GM12872 (cell line): ENCODE measurements around the gene KAT2B.

Experiments
- TF ChIP-seq, protein P1 (sequence below): IDR thresholded peaks from 3 replicates; pipeline ENCODE4 v1.5.1; 2011; ENCODE audit warnings: low read depth, mild to moderate bottlenecking, low read length, moderate library complexity; ENCODE audit not compliant: insufficient read depth

Gene KAT2B

DNA sequence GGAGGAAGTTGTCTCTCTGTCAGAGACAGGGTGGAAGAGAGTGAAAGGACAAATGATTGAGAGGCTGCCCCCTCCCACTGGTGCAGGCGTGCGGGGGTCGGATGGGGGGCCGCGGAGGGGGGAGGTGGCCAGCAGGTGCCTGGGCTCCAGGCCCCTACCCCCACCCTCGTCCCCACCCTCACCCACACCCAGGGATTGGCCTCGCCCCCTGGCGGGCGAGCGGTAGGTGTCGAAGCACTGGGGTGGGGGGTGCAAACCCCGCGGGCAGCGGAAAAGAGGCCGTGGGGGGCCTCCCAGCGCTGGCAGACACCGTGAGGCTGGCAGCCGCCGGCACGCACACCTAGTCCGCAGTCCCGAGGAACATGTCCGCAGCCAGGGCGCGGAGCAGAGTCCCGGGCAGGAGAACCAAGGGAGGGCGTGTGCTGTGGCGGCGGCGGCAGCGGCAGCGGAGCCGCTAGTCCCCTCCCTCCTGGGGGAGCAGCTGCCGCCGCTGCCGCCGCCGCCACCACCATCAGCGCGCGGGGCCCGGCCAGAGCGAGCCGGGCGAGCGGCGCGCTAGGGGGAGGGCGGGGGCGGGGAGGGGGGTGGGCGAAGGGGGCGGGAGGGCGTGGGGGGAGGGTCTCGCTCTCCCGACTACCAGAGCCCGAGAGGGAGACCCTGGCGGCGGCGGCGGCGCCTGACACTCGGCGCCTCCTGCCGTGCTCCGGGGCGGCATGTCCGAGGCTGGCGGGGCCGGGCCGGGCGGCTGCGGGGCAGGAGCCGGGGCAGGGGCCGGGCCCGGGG lies at the start of gene KAT2B:
Gene KAT2B, plus strand, starts transcription at position 682 of the 783 bp plus-strand sequence. Its CDS starts 32 bp downstream, at position 714.
- TF ChIP-seq, protein P1, sequence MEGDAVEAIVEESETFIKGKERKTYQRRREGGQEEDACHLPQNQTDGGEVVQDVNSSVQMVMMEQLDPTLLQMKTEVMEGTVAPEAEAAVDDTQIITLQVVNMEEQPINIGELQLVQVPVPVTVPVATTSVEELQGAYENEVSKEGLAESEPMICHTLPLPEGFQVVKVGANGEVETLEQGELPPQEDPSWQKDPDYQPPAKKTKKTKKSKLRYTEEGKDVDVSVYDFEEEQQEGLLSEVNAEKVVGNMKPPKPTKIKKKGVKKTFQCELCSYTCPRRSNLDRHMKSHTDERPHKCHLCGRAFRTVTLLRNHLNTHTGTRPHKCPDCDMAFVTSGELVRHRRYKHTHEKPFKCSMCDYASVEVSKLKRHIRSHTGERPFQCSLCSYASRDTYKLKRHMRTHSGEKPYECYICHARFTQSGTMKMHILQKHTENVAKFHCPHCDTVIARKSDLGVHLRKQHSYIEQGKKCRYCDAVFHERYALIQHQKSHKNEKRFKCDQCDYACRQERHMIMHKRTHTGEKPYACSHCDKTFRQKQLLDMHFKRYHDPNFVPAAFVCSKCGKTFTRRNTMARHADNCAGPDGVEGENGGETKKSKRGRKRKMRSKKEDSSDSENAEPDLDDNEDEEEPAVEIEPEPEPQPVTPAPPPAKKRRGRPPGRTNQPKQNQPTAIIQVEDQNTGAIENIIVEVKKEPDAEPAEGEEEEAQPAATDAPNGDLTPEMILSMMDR: peak; percentile 59; the same call in 2 of the 3 replicates

DNA sequence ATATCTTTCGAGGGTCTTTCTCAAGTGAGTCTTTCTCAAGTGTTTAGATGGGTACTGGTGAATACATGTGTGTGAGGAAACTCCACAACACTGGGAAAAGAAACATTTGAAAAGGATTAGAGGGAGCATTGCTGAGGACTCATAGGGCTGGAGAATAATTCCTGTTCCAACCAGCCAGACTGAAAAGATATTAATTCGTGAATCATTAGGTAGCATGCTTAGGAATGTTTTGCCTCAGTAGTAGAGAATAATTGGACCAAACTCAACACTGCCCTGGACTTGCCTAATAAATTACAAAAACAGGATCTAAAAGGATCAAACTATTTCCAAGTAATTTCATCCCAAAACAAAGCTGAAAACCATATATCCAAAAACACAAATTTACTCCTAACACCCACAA lies 45.5 kb upstream of the KAT2B start:
- TF ChIP-seq, protein P1: no peak

DNA sequence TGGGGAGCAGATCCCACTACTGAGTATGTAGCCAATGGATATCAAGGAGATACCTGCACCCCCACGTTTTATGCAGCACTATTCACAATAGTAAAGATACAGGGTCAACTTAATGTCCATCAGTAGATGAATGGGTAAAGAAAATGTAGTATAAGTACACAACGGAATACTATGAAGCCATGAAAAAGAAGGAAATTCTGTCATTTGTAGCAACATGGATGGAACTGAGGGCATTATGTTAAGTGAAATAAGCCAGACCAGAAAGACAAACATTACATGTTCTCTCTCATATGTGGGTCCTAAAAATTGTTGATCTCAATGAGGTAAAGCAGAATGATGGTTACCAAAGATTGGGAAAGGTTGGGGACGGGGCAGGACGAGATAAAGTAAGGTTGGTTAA lies 42.7 kb upstream of the KAT2B start:
- TF ChIP-seq, protein P1: no peak

DNA sequence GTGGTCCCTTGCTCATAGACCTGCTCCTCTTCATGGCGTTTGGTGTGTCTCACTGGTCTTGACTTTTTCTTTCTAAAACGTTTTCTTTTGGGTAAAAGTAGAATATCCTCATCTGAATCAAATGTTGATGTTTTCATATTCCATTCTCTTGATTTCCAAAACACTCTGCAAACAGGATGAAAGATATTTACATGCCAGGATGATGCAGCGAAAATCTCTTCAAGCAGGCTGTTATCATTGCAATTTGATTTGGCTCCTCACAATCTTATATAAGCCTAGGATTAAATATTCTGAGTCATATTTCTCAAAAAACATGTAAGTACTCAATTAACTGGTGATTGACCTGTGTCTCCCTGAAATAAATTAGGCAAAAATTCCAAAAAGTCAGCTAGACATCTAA lies 38.3 kb upstream of the KAT2B start:
- TF ChIP-seq, protein P1: no peak

DNA sequence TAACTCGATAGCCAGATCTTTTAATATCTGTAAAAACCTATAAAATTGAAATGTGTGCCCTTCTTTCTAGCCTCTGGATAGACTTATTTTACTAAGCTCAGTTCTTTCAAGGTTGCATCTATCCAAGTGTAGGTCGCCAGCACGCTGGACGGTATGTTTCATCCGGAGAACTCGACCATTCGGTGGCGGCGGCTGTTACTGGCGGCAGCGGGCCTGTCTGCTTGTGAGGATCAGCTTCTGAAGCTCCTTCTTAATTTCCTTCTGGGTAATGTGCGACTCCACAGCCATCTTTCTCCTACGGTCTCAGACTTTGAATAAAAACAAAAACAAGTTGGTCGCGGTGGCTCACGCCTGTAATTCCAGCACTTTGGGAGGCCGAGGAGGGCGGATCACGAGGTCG lies 32.3 kb upstream of the KAT2B start:
- TF ChIP-seq, protein P1: no peak

DNA sequence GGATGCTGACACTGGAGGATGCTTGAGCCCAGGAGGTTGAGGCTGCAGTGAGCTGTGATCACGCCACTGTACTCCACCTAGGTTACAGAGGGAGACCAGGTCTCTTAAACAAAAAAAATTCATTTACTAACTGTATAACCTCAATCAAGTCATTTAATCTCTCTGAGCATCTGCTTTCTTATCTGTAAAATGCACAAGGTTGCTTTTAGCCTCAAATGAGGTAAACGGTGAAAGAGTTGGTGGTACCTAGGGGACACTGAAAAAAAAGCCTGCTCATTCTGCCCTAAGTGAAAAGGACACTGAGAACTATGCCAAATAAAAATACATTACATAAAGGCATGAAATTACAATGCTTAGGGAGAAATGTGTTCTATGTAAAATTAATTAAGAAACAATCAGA lies 31.6 kb upstream of the KAT2B start:
- TF ChIP-seq, protein P1: no peak

DNA sequence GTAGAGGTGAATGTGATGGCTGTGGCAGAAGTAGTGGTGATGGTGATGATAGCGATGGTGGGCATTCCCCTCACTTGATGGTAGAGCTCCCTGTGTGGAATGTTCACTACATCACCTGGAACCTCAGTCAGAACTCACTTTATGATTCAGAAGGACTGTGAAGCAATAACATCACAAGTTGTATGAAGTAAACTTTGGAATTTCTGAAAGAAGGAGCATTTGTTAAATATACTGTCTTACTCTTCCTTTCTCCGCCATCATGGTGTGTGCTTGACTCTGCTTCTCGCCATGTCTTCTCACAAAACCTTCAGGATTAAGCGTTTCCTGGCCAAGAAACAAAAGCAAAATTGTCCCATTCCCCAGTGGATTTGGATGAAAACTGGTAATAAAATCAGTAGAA lies 28.1 kb upstream of the KAT2B start, which contains the start of gene PP2D1:
Gene PP2D1, minus strand, starts transcription at position 101 of the 400 bp plus-strand sequence. CDS start 192 bp downstream, outside the sequence.
- TF ChIP-seq, protein P1: no peak
